ENCODE data around the gene MAOB.

GRCh38 chrX:43868791-43869190 is 13.5 kb downstream of the MAOB start:
- TF ChIP-seq POLR2AphosphoS5 (IDR thresholded peaks at IDR 0.05) (no peak), POLR2A (IDR thresholded peaks at IDR 0.05) (no peak), CTCF (IDR thresholded peaks at IDR 0.05) (no peak)

All from upper lobe of left lung (tissue), 4 donors.